Measurements from ENCODE around the gene B3GAT1. TPM values are rescaled to one million over a fixed set of nuclear protein-coding genes. Genes with fewer than 3 reads are reported as not detected.

Gene B3GAT1
- total and polyA plus RNA-seq, 2 donors (not counting 1 experiment from before 2014, with no cell fraction given): 0.06 TPM; not detected in 1

DNA sequence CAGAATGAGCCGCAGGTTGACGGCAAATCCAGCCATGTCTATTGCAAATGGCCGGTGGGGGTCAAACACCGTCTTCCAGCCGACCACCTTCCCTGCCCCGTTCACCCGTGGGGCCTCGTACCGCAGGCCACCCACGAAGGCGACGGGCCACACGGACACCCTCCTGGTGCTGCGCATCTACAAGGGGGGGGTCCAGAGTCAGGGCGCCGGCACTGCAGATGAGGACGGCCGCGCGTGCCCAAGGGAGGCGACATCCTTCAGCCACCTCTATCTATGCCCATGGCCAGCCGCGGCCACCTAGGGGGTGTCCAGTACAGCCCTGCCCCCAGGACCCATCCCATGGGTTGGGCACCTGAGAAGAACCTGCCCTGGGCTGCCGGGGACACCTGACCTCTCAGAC is 29.2 kb downstream of the B3GAT1 start:
- Histone ChIP-seq H2AFZ (ENCODE audit: insufficient read depth, low read depth, low read length, poor library complexity, severe bottlenecking) (no peak overlapping the region), H3K9me3 (ENCODE audit: control extremely low read depth in 1 of 3, control insufficient read depth in 2 of 3, insufficient read depth in 1 of 3, low read length in 2 of 3) (peaks cover 0 to 3% (median 0%) of the 10 kb centered on the region in 3 donors), H3K27ac (ENCODE audit: low read length in 2 of 2) (no peak overlapping the region), H3K36me3 (replicated peaks in 1 of 2; ENCODE audit: control extremely low read depth in 1 of 2, control insufficient read depth in 1 of 2, extremely low read depth in 1 of 2, insufficient read depth in 2 of 2, low read length in 1 of 2) (no peaks in the 10 kb centered on the region), H3K9ac (ENCODE audit: low read length) (no peak overlapping the region), H3K79me2 (ENCODE audit: control insufficient read depth, insufficient read depth, low read length) (no peaks in the 10 kb centered on the region), H3K4me3 (ENCODE audit: control extremely low read depth in 1 of 5, extremely low read depth in 1 of 5, insufficient read depth in 1 of 5, low read depth in 2 of 5, low read length in 4 of 5) (no peak overlapping the region), H3K27me3 (replicated peaks in 1 of 4; ENCODE audit: control extremely low read depth in 1 of 4, control insufficient read depth in 3 of 4, insufficient read depth in 4 of 4, low read length in 3 of 4) (no peaks in the 10 kb centered on the region), H4K20me1 (ENCODE audit: control insufficient read depth, insufficient read depth, low read length, poor library complexity, severe bottlenecking) (no peaks in the 10 kb centered on the region), H3K4me1 (ENCODE audit: control insufficient read depth in 2 of 2, insufficient read depth in 2 of 2, low read length in 2 of 2) (no peaks in the 10 kb centered on the region), H3K4me2 (replicated peaks; ENCODE audit: low read depth, low read length, poor library complexity, severe bottlenecking) (no peak overlapping the region)
- Mint-ChIP-seq H3K4me1 (no peaks in the 10 kb centered on the region), H3K27me3 (peaks cover 4% of the 10 kb centered on the region), H3K27ac (no peak overlapping the region), H3K9me3 (ENCODE audit: insufficient read depth) (no peaks in the 10 kb centered on the region), H3K4me3 (no peak overlapping the region)
- 96% methylated on average over 22 of the region's 24 CpGs for WGBS (ENCODE audit: insufficient coverage)
- ChIA-PET POLR2A (no interaction called here), CTCF (no interaction called here)
- intact Hi-C loops (cut with micrococcal nuclease): no loop called here
- no peak for TF ChIP-seq EZH2 (IDR thresholded peaks at IDR 0.05; ENCODE audit: borderline replicate concordance, insufficient read depth, low read depth, low read length, poor library complexity, severe bottlenecking)
- TF ChIP-seq, protein P1, sequence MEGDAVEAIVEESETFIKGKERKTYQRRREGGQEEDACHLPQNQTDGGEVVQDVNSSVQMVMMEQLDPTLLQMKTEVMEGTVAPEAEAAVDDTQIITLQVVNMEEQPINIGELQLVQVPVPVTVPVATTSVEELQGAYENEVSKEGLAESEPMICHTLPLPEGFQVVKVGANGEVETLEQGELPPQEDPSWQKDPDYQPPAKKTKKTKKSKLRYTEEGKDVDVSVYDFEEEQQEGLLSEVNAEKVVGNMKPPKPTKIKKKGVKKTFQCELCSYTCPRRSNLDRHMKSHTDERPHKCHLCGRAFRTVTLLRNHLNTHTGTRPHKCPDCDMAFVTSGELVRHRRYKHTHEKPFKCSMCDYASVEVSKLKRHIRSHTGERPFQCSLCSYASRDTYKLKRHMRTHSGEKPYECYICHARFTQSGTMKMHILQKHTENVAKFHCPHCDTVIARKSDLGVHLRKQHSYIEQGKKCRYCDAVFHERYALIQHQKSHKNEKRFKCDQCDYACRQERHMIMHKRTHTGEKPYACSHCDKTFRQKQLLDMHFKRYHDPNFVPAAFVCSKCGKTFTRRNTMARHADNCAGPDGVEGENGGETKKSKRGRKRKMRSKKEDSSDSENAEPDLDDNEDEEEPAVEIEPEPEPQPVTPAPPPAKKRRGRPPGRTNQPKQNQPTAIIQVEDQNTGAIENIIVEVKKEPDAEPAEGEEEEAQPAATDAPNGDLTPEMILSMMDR (IDR thresholded peaks at IDR 0.05): no peak
- ATAC-seq (ENCODE audit: low read depth) (no peak), DNase-seq (no peak)

DNA sequence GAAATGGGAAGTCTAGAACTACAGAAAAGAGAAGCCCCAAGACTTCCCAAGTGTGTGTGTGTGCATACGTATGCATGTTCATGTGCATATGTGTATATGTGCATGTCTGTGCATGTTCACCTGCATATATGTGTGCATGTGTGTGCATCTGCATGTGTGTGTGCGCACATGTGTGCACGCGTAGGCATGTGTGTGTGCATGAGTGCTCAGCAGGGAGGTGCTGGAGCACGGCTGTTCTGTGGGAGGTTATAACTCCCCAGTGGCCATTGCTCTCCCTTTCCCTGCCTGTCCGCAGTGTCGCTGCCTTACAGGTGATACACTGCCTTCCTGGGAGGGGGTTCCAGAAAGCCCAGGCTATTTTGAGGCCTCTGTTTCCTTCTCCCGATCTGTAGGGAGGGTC is 29.8 kb downstream of the B3GAT1 start:
- no peaks in the 10 kb centered on the region for H4K20me1 ChIP-seq (ENCODE audit: control insufficient read depth, insufficient read depth, low read length, poor library complexity, severe bottlenecking)
- 81% methylated on average over 6 of the region's 8 CpGs for WGBS (ENCODE audit: insufficient coverage)
- Mint-ChIP-seq H3K4me1 (no peaks in the 10 kb centered on the region), H3K27ac (no peak overlapping the region), H3K27me3 (peaks cover 6% of the 10 kb centered on the region), H3K4me3 (no peak overlapping the region), H3K9me3 (ENCODE audit: insufficient read depth) (no peaks in the 10 kb centered on the region)
- H3K27ac ChIP-seq (ENCODE audit: low read length in 2 of 2): no peak overlapping the region
- no peaks in the 10 kb centered on the region for H3K27me3 ChIP-seq (replicated peaks in 1 of 4; ENCODE audit: control extremely low read depth in 1 of 4, control insufficient read depth in 3 of 4, insufficient read depth in 4 of 4, low read length in 3 of 4)
- intact Hi-C loops (cut with micrococcal nuclease): no loop called here
- peaks cover 0 to 3% (median 0%) of the 10 kb centered on the region in 3 donors for H3K9me3 ChIP-seq (ENCODE audit: control extremely low read depth in 1 of 3, control insufficient read depth in 2 of 3, insufficient read depth in 1 of 3, low read length in 2 of 3)
- no peaks in the 10 kb centered on the region for H3K4me1 ChIP-seq (ENCODE audit: control insufficient read depth in 2 of 2, insufficient read depth in 2 of 2, low read length in 2 of 2)
- H3K79me2 ChIP-seq (ENCODE audit: control insufficient read depth, insufficient read depth, low read length): no peaks in the 10 kb centered on the region
- H3K4me2 ChIP-seq (replicated peaks; ENCODE audit: low read depth, low read length, poor library complexity, severe bottlenecking): no peak overlapping the region
- POLR2A ChIA-PET: no interaction called here
- no peak overlapping the region for H2AFZ ChIP-seq (ENCODE audit: insufficient read depth, low read depth, low read length, poor library complexity, severe bottlenecking)
- no peaks in the 10 kb centered on the region for H3K36me3 ChIP-seq (replicated peaks in 1 of 2; ENCODE audit: control extremely low read depth in 1 of 2, control insufficient read depth in 1 of 2, extremely low read depth in 1 of 2, insufficient read depth in 2 of 2, low read length in 1 of 2)
- no peak for ATAC-seq (ENCODE audit: low read depth)
- no peak for DNase-seq
- no peak overlapping the region for H3K9ac ChIP-seq (ENCODE audit: low read length)
- no peak overlapping the region for H3K4me3 ChIP-seq (ENCODE audit: control extremely low read depth in 1 of 5, extremely low read depth in 1 of 5, insufficient read depth in 1 of 5, low read depth in 2 of 5, low read length in 4 of 5)
- CTCF ChIA-PET: no interaction called here
- TF ChIP-seq, protein P1 (IDR thresholded peaks at IDR 0.05): no peak
- TF ChIP-seq EZH2 (IDR thresholded peaks at IDR 0.05; ENCODE audit: borderline replicate concordance, insufficient read depth, low read depth, low read length, poor library complexity, severe bottlenecking): no peak

All from B cell (primary cell).